OCI-LY1 (cell line): Measurements from ENCODE around the gene RGS7.

ENCODE experiments used
- CTCF ChIP-seq: fragments of 200-600 bp; sonication (generic), shearing (Covaris generic); IDR thresholded peaks from 2 replicates; pipeline ENCODE4 v1.5.1; 2017; ENCODE audit warnings: mild to moderate bottlenecking, antibody characterized with exemption, low read length, moderate library complexity, mixed read lengths
- EZH2 ChIP-seq: fragments of 200-600 bp; sonication (generic), shearing (Covaris generic); IDR thresholded peaks from 2 replicates; pipeline ENCODE4 v1.8.0; 2017; ENCODE audit warnings: borderline replicate concordance, mixed run types, mild to moderate bottlenecking, antibody characterized with exemption, low read length, moderate library complexity, mixed read lengths

GRCh38 chr1:240833075-240833474, 523.9 kb downstream of the RGS7 start:
- TF ChIP-seq CTCF (no peak), EZH2 (no peak)
